HG03575 (cell line): ENCODE results near the gene CRYBA1.
"Not testable (repeated sequence)": the region's sequence is repeated elsewhere in the genome, so short reads cannot be mapped to it uniquely, and the experiment has no call there.

ENCODE experiments used
- ATAC-seq: cut with Tn5 transposase; IDR thresholded peaks from one replicate; pipeline ENCODE4 v1.9.1; 2021; ENCODE audit not compliant: unreplicated experiment, insufficient number of reproducible peaks, low FRiP score; ENCODE audit errors: extremely low read depth

CRYBA1 gene

GRCh38 chr17:29257756-29258155 is 11.1 kb downstream of the CRYBA1 start:
- ATAC-seq: no peak

GRCh38 chr17:29263916-29264315 is 17.3 kb downstream of the CRYBA1 start:
- no peak for ATAC-seq

DNA sequence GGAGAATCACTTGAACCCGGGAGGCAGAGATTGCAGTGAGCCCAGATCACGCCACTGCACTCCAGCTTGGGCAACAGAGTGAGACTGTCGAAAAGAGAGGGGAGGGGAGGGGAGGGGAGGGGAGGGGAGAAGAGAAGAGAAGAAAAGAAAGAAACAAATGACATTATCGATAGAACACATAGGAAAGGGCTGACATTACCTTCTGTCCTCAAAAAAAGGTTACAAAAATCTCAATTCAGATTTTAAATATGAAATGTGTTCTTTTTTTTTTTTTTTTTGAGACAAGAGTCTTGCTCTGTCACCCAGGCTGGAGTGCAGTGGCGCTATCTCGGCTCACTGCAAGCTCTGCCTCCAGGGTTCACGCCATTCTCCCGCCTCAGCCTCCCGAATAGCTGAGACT is 25.3 kb downstream of the CRYBA1 start:
- ATAC-seq: not testable (repeated sequence)

GRCh38 chr17:29273924-29274323 is 27.3 kb downstream of the CRYBA1 start:
- no peak for ATAC-seq

DNA sequence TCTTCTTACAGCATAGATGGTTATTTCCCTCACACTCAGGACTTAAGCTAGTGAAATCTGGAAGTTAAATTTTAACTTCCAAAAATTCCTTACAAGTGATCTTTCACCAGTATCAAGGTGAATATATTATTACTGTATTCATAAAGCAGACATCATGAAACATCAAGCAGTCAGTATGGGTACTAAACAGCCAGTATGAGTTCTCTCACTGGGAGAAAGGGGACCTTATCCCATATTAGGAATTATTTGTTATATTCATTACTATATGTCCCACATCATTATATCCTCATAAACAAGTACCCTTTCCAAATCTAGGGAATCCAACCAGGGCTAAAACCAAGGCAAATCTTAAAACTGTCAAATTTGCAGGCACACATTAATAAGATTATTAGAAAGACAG is 32.0 kb downstream of the CRYBA1 start:
- ATAC-seq: no peak

DNA sequence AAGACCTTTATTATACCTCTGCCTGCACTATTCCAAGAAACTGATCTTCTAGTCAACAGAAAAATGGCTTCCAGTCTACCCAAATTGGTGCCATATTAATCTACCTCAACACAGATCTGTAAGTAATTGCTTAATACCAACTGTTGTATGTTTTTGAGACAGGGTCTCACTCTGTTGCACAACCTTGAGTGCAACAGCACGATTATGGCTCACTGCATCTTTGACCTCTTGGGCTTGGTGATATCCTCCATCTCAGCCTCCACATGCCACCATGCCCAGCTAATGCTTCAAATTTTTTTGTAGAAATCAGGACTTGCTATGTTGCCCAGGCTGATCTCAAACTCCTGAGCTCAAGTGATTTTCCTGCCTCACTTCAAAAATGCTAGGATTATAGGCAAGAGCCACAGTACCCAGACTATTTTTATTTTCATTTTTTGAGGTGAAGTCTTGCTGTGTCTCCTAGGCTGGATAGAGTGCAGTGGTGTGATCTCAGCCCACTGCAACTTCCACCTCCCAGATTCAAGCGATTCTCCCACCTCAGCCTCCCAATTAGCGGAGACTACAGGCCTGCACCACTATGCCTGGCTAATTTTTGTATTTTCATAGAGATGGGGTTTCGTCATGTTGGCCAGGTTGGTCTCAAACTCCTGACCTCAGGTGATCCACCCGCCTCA is 32.9 kb downstream of the CRYBA1 start:
- no peak for ATAC-seq

- ATAC-seq: no peak
These were observed 36.8 kb downstream of the CRYBA1 start for GRCh38 chr17:29283496-29283895.

- no peak for ATAC-seq
These were observed 37.3 kb downstream of the CRYBA1 start for GRCh38 chr17:29283961-29284360.

GRCh38 chr17:29289852-29290251 is 43.2 kb downstream of the CRYBA1 start:
- ATAC-seq: no peak

- no peak for ATAC-seq
These were observed 44.6 kb downstream of the CRYBA1 start for GRCh38 chr17:29291163-29291752.

DNA sequence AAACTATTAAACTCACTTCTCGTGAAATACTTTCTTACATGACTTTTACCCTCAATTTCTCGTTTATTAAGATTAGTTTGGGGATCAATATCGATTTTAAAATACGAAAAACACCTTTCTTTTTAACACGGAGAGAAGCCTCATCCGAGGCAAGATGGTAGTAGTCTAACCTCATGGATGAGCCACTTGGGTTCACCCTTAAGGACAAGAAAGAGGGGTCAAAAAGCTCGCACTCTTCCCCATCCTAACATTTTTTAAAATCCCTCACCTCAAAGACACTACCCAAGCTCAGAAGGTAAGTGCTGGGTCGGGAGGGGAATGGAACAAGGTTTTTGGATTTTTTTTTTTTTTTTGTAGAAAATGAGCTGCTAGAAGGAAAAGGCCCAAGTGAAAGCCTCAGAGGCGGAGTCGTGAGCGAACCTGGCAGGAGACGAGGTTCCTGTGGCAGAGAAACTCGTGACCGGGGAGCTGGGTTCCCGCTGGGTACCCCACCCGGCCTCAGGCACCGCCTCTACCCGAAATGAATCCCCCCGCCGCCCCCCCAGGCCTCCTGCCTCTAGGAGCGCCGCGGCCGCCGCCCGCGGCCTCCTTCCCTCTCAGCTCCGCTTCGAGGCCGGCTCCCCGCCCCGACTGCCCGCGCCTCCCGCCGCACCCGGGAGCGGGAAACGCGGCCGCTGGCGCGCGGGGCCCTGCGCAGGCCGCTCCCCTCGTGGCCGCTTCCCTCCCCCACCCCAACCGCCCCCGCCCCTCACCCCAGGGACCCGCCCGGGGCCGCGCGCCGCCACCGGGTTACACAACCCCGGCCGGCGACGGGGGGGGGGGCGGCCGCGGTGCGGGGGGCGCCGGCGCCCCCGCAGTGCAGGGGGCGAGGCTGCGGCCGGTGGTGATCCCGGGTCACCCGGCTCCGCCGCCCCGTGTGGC is 45.7 kb downstream of the CRYBA1 start:
- ATAC-seq: no peak

GRCh38 chr17:29292992-29293889 is 46.6 kb downstream of the CRYBA1 start:
- ATAC-seq: no peak

DNA sequence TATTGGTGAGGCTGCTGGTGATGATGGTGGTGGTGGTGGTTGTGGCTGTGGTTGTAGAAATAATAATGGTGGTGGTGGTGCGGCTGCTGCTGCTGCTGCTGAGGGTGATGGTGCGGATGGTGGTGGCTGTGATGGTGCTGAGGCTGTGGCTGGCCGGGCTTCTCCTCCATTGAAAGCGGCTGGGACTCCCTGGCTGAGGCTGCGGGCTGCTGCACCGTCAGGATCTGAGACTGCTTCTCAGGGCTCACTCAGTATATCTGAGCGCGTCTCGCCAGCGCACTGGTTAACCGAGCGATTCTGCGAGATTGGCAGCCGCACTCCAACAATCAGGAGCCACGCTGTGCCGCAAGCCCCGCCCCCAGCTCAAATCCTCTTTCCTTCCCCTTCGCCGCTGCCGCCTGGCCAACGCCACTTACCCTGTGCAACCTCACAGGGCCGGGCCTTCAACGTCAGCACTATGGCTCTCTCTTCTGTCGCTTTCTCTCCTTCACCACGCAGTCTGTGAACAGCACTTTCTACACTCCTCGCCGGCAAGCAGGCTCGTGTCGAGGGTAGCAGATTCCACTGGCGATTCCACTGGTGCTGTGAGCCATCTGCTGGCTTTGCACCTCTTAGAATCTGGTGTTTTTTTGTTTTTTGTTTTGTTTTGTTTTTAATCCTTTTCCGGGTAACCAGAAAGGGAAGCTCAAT is 47.4 kb downstream of the CRYBA1 start, which contains the start of gene NUFIP2:
Gene NUFIP2 (minus strand): TSS at position 259 of the 690 bp plus-strand sequence. CDS start 89 bp downstream, at position 170.
- peak; percentile 60 for ATAC-seq

GRCh38 chr17:29294580-29294900 is 47.9 kb downstream of the CRYBA1 start:
- no peak for ATAC-seq

DNA sequence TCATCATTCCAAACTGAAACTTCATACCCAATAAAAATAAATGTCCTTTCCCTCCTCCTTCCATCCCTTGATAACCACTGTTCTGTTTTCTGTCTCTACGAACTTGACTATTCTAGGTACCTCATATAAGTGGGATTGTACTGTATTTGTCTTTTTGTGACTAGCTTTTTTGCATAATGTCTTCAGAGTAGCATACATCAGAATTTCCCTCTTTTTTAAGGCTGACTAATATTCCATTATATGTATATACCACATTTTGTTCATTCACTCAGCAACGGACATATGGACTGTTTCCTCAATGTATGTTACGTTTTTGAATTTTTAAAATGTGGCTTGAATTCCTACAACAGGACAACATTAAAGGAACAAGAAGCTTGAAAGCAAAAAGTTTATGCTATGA is 48.8 kb downstream of the CRYBA1 start:
- no peak for ATAC-seq

DNA sequence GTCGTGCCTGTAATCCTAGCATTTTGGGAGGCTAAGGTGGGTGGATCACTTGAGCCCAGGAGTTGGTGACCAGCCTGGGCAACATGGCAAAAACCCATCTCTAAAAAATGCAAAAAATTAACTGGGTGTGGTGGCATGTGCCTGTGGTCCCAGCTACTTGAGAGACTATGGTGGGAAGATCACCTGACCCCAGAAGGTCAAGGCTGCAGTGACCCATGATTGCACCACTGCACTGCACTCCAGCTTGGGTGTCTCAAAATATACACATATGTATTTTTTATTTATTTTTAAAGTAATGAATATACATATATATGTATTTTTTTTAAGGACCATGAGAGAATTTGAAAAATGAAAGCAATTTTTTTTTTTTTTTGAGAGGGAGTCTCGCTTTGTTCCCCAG is 52.4 kb downstream of the CRYBA1 start:
- ATAC-seq: no peak

DNA sequence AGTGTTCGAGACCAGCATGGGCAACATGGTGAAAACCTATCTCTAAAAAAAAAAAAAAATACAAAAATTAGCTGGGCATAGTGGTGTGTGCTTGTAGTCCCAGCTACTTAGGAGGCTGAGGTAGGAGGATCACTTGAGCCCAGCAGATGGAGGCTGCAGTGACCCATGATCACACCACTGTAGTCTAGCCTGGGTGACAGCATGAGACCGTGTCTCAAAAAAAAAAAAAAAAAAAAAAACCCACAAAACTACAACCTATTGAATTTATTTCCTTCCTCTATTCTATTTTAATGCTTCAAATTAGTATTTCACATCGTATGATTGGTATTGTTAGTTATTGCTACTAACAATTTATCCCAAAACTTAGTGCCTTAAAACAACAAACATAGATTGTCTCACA is 56.7 kb downstream of the CRYBA1 start:
- no peak for ATAC-seq
